Large intestine (tissue), 1 donor: ENCODE results near the gene FLII. TPM values are rescaled to one million over a fixed set of nuclear protein-coding genes. Genes with fewer than 3 reads are reported as not detected.

Experiments used
- polyA plus RNA-seq: library from polyadenylated mRNA; unstranded; fragments of 120-200 nt; gene quantifications from one replicate; pipeline ENCODE4 v1.2.1, GENCODE V29; 2013

FLII gene
- polyA plus RNA-seq, 1 donor, result 161 TPM

Other genes starting within 250 kb of the FLII start
- 24.8 TPM for gene ATPAF2, start 219.6 kb downstream of the FLII start, polyA plus RNA-seq
- gene GID4, start 219.3 kb downstream of the FLII start, polyA plus RNA-seq, result 9.9 TPM
- gene DRG2, start 170.8 kb downstream of the FLII start, polyA plus RNA-seq, result 38.1 TPM
- gene MYO15A, start 150.0 kb downstream of the FLII start, polyA plus RNA-seq, result 2.0 TPM
- gene ALKBH5, start 74.9 kb downstream of the FLII start, polyA plus RNA-seq, result 59.0 TPM
- 16.1 TPM for gene LLGL1, start 33.1 kb downstream of the FLII start, polyA plus RNA-seq
- 10.7 TPM for gene MIEF2, start 1.9 kb upstream of the FLII start, polyA plus RNA-seq
- 26.4 TPM for gene TOP3A, start 56.3 kb upstream of the FLII start, polyA plus RNA-seq
- gene SMCR8, start 56.6 kb upstream of the FLII start, polyA plus RNA-seq, result 17.9 TPM
- gene SHMT1, start 104.8 kb upstream of the FLII start, polyA plus RNA-seq, result 18.4 TPM
- gene EVPLL, start 119.0 kb upstream of the FLII start, polyA plus RNA-seq, result not detected
- 0.51 TPM for gene LGALS9C, start 218.1 kb upstream of the FLII start, polyA plus RNA-seq